GM12801 (cell line): ENCODE measurements around the gene USP17L12.
"Not testable (repeated sequence)": the region's sequence is repeated elsewhere in the genome, so short reads cannot be mapped to it uniquely, and the experiment has no call there.

ENCODE experiments used
- TF ChIP-seq, protein P1 (sequence below): IDR thresholded peaks from one replicate; pipeline ENCODE4 v1.5.1; 2011; ENCODE audit warnings: control low read depth; ENCODE audit not compliant: insufficient read length; ENCODE audit errors: extremely low read depth

Gene USP17L12

GRCh38 chr4:9247953-9248680, 28.2 kb downstream of the USP17L12 start, which contains the start of gene USP17L18:
TSS of gene USP17L18 (plus strand) at chr4:9248630. CDS start at chr4:9248630, 0 bp downstream.
- TF ChIP-seq, protein P1, sequence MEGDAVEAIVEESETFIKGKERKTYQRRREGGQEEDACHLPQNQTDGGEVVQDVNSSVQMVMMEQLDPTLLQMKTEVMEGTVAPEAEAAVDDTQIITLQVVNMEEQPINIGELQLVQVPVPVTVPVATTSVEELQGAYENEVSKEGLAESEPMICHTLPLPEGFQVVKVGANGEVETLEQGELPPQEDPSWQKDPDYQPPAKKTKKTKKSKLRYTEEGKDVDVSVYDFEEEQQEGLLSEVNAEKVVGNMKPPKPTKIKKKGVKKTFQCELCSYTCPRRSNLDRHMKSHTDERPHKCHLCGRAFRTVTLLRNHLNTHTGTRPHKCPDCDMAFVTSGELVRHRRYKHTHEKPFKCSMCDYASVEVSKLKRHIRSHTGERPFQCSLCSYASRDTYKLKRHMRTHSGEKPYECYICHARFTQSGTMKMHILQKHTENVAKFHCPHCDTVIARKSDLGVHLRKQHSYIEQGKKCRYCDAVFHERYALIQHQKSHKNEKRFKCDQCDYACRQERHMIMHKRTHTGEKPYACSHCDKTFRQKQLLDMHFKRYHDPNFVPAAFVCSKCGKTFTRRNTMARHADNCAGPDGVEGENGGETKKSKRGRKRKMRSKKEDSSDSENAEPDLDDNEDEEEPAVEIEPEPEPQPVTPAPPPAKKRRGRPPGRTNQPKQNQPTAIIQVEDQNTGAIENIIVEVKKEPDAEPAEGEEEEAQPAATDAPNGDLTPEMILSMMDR, result not testable (repeated sequence)

DNA sequence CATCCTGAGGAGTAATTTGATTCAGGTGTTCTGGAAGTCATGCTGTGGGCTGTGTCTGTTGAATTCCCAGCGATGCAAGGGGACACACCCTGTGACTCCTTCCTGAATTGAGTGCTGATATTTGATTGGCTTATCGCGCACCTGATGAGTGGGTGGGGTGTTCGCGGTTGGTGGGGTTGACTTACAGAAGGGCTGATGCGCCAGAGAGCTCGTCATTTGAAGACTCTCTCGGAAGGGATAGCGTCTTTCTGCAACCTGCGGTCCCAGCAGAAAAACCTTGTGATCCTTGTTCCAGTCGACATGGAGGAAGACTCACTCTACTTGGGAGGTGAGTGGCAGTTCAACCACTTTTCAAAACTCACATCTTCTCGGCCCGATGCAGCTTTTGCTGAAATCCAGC, 33.1 kb downstream of the USP17L12 start, which contains the start of gene USP17L19:
Gene USP17L19, plus strand, starts transcription at position 301 of the 400 bp plus-strand sequence. Its CDS starts 0 bp downstream, at position 301.
- TF ChIP-seq, protein P1, result not testable (repeated sequence)

DNA sequence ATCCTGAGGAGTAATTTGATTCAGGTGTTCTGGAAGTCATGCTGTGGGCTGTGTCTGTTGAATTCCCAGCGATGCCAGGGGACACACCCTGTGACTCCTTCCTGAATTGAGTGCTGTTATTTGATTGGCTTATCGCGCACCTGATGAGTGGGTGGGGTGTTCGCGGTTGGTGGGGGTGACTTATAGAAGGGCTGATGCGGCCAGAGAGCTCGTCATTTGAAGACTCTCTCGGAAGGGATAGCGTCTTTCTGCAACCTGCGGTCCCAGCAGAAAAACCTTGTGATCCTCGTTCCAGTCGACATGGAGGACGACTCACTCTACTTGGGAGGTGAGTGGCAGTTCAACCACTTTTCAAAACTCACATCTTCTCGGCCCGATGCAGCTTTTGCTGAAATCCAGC, 37.9 kb downstream of the USP17L12 start, which contains the start of gene USP17L20:
Gene USP17L20, plus strand, starts transcription at position 301 of the 400 bp plus-strand sequence. Its CDS starts 0 bp downstream, at position 301.
- TF ChIP-seq, protein P1, result not testable (repeated sequence)

GRCh38 chr4:9262572-9262971, 42.6 kb downstream of the USP17L12 start, which contains the start of gene USP17L21:
TSS of gene USP17L21 (plus strand) at chr4:9262872. CDS start at chr4:9262872, 0 bp downstream.
- TF ChIP-seq, protein P1, result not testable (repeated sequence)

DNA sequence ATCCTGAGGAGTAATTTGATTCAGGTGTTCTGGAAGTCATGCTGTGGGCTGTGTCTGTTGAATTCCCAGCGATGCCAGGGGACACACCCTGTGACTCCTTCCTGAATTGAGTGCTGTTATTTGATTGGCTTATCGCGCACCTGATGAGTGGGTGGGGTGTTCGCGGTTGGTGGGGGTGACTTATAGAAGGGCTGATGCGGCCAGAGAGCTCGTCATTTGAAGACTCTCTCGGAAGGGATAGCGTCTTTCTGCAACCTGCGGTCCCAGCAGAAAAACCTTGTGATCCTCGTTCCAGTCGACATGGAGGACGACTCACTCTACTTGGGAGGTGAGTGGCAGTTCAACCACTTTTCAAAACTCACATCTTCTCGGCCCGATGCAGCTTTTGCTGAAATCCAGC, 47.4 kb downstream of the USP17L12 start, which contains the start of gene USP17L22:
Gene USP17L22, plus strand, starts transcription at position 301 of the 400 bp plus-strand sequence. Its CDS starts 0 bp downstream, at position 301.
- TF ChIP-seq, protein P1, result not testable (repeated sequence)
